CD4-positive, alpha-beta T cell treated with Interleukin-15 for 1 hour (primary cell): ENCODE measurements around the gene KIAA2012.

Source experiments
- DNase-seq: peaks from one replicate; pipeline ENCODE4 v3.0.0-alpha.2; 2020

KIAA2012 gene

DNA sequence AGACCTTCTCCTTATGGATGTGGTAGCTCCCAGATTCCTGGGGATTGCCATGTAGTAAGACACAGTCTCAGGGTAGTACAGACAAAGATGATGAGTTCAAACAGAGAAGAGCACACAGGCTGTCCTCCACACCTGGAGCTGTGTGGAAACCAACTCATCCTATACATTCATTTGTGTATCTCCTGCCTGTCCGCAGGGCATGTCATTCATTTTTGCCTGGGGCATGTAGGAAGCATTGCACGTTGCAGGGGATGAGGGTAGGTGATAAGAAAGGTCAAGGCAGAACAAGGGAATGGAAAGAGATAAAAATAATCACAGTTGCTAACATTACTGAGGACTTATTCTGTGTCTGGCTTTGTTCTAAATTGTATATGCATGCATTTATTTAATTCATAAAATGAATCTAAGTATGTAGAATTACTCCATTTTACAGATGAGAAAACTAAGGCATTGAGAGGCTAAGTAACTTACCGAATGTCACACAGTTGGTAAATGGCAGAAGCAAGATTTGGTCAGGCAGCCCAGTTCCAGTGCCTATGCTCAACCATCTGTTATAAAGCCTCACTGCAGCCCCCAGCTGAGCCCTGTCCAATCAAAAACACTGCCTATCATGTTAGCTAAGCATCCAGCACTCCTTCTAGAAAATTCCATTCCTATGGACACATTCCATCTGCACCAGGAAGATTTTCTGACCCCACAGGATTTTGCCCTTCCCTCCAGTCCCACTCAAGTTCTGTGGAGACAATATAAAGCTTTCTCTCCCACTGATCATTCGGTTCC, 84.3 kb downstream of the KIAA2012 start:
- no peak for DNase-seq

DNA sequence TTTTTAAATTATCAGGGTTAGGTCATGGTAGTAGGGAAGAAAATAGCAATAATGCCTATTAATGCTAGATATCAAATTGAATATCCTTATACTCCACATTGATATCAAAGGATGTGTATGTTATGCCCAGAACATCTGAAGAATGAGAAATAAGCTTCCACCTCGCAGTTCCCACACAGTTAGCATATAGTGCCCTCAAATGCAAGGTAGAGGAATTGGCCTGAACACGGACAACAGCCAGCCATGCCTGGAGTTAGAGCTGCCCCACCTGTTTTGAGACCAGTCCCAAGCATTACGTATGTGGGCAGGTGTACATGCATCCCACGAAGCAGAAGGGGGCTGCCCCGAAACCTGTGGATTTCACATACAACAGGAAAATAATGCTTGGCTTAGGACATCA, 85.7 kb downstream of the KIAA2012 start:
- DNase-seq, result no peak

DNA sequence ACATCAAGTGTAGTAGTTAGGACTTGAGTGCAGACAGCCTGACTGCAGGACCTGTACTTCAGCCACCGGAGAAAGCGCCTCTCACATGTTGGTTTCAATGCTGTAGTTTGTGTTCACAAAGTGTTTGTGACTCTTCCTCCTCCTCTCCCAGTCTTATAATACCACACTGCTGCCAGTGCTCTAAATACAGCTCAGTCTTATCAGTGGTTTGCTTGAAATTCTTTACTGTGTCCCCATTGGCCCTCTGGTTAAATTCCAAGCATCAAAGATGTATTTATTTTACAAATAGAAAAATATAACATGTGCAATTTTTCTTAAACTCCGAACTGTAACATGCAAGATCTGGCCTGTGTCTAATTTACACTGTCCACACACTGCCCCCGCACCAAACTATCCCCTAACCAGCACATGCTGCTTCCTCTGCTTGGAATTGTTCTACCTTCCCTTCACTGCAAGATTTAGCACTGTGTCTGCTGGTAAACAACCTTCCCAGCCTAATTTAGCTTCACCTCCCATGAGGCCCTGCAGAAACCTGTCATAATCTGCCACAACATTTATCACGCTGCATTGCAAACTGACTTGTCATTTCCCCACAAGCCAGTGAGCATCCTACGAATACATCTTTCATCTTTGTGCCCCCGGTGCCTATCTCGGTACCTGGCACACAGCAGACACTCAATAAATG, 88.2 kb downstream of the KIAA2012 start:
- DNase-seq, result no peak

DNA sequence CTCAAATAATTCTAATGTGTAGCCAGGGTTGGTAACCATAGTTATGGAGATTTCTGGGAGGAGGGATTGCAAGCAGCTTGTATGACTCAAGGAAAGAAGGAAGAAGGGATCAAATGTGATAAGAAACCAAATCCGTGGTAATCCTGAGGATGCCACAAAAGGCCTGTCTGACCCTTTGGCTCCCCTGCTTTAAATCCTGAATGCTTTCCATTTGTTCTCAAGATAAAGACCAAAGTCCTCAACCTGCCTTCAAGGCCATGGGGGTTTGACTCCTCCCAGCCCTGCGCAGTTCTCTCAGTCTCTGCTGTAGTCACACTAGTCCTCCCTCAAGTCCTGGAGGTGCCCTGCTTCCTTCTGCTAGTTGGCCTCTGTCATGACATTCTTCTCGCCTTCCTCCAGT, 91.4 kb downstream of the KIAA2012 start:
- no peak for DNase-seq

DNA sequence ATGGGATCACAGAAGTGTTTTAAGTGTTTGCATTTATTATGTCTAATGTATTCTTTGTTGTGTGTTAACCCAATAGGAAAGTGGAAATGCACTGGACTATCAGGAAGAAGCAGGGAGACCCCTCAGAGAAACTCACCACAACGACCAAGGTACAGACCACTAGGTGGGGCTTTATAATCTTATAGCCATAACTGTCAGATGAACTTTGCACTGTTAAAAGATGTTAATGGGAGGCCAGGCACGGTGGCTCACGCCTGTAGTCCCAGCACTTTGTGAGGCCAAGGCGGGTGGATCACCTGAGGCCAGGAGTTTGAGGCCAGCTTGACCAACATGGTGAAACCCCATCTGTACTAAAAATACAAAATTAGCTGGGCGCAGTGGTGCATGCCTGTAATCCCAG, 92.2 kb downstream of the KIAA2012 start:
- no peak for DNase-seq

DNA sequence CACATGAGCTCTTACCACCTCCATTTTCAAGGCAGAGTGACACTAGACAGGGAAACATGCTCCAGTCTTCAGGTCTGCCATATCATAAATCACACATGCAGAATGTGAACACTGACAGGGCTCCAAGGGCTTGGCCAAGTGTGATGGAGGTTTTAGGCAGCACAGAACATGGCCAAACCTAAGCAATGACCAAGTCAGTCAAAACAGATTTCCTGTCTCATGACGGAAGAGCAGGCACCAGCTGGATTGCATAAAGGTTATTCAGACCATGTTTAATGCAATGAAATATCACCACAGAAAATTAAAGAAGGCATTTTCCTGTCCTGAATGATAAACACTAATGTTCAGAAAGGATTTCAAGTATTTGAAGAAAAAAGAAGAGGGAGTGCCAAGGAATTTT, 92.9 kb downstream of the KIAA2012 start:
- no peak for DNase-seq

DNA sequence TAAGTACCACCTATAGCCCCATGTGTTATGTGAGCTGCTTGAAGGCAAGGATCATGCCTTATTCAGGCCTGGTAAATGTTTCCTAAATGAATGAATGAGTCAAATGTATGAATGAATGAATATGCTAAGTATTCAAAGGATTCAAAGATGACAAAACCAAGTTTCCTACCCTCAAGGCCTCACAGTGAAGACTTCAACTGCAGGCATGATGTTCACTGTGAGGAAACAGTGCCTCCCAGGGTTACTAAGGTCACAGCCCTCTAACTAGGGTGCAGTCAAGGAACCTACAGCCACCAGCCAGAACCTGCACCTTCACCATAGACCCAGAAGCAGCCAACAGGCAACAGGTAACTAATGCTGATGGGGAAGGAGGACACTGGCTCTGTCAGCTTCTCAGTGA, 96.1 kb downstream of the KIAA2012 start:
- no peak for DNase-seq

DNA sequence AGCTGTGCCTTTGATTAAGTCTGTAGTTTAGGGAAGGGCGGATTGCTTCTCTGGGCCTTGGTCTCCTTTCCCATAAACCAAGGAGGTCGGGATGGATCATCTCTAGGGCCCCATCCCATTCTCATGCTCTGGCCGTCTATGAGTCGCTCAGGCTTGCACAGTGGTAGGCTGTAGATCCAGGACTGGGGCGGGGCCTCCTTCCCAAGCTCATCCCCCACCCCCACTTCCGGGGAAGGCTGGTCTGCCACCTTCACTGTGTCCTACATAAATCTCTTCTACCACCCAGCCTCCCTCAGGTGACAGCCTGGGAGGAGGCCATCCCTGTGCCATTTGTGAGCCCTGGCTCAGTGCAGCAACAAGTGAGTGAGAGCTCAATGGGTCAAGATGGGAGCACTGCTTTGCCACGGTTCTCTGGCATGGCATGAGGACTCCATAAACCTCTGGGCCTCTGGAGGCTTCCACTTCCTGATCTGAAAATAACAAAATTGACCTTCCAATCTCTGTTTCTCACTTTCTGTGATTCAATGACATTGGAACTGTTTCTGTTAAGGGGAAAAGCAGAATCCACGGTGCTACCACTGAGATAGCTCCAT, 96.9 kb downstream of the KIAA2012 start:
- no peak for DNase-seq

DNA sequence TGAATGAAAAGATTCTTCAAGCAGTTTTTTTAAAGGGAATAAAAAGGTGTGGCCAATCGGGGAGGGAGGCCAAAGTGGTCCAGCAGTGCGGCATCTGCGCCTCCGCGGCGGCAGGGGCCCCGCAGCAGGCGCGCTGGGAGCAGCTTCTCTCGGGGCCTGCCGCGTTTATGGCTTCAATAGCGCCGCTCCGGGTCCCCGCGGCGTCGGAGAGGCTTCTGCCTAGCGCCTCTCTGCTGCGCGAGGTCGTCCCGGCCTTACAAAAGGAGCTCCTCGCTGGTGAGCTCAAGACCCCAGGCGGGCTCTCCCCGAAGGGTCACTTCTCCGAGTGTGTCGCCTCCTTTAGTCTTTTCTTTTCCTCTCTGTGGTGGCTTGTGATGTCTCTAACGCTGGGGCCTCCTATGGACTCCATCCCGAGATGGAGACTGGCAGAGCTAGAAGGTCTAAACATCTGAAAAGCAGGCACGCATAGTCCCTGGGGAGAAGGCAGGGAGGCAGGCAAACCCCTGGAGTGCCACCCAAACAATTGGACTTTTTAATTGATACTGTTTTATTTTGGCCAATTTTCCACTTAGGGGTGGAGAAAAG, 98.3 kb downstream of the KIAA2012 start:
- DNase-seq, result no peak

DNA sequence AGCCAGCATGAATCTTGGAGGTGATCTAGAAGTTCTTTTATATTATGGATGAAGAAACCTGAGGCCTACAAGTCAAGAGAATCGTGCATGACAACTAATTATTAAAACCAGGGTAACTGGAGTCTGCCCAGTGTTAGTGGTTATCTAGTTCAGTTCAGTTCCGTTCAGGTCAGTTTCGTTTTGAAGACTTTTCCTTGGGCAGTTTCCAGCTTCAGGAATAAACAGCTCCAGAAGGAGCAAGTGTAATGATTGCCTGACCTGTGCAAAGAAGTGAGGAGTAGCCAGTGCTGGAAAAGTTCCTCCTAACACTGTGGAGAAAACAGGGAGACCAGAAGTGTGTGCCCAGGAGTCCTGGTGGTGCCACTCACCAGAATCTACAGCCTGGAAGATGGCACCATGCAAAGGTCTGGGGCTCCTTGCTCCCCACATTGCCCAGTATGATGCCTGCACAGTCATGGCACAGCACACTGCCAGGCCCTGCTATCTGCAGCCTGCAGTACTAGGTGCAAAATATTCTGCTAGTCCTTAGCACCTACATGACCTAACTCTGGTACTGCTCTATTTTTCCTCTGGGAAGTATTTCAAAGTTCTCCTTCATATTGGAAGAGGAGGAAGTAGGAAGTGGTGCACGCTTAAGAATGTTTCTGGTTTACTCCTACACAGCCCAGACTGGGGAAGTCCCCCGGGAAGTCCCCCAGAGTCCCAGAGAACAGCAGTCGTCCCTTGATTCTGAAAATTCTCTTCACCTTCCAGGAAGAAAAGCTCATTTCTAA, 99.6 kb downstream of the KIAA2012 start:
- DNase-seq, result no peak

DNA sequence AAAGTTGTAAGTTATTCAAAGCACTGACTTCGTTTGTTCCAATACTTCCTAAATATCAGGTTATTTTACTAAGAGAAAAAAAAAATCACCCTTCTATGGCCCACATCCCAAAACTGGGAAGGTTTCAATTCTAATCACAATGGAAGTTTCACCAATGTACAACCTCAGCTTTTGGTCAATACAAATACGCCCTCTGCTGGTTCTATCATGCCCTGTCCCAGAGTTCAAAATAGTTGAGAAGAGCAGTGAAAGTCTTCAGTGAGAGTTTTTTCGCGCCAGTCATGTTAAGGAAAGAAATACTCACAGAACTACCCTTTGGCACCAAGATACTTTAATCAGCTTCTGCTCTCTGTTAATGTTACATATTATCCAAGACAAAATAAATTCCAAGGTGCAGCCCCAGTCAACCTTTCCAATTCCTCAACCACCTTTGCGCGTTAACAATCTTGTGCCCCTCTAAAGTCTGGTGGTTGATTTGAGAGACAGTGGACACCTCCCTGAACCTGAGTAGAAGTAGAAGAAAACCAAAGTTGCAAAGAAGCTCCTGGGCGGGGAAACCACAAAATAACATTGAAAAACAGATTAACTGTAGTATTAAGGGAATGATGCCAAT, 105.4 kb downstream of the KIAA2012 start:
- DNase-seq, result peak; percentile 31

DNA sequence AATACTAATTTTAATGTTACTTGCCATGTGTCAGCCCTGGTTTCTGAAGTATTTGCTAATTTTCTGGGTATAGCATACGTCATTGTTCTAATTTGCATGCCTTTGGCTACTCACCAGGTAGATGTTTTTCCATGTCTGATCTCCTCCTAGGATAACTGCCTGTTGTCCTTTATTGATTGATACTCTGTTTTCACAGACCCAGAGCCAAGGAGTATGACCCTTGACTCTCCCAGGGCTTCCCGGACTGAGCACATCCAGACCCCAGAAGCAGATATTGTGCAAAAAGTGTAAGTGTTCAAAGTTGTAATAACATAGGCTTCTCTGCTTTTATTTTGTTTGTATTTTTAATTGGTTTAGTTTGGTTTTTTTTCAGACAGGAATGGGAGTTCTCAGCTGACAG, 111.5 kb downstream of the KIAA2012 start:
- DNase-seq, result no peak

DNA sequence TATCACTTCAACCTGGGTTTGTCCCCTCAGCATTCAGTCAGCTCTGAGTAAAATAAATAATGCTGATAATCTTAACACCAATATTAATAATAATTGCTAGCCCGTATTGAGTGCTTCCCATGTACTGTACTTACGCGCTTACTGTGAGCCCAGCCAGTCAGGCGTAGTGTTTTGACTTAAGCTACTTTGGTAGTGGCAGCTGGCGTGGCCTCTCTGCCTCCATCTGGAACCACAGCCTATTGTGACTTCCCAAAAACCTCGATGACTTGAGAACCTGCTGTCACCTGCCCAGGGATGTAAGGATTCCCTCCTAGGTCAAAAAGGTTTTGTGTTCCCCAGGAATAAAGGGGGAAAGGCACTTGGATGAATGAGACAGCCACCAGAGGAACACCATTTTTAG, 112.1 kb downstream of the KIAA2012 start:
- DNase-seq, result no peak

DNA sequence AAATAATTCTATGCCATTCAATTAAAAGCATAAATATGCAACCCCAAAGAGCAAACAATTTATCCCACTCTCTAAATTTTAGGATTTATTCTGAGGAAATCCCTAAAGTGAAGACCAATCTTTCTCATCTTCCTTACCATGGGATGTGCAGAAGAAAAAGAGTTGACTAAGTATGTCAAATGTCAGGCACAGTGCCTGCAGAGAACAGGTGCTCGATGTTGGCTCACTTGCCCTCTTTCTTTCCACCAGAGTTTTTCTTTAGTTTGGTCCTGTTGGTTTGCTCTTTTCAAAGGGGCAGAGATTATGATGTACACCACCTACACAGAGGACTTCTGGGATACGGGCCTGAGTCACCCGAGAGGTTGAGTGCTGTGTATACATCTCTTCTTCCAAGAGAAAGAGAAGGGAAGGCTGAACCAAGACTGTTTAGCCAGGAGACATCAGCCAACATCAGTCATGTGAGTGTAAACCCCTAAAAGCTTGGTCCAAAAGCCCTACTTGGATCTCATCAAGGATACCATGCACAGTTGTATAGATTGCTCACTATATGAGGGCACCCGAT, 113.7 kb downstream of the KIAA2012 start:
- DNase-seq, result no peak

DNA sequence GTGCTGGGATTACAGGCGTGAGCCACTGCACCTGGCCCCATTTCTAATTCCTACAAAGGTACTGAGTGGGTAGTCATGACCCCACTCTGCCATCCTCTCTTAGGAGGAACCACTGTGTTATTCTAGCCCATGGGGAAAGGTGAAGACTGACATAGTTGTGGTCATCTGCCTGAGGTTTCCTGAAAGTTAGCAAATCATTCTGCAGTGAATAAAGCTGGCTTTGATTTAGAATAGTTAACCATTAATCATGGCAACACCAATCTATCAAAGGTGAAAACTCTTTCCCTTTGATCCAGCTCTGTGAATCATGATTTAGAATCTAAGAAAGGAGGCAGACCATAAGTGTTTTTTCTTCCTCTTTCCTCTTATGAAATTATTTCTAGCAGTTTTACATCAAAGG, 114.5 kb downstream of the KIAA2012 start:
- DNase-seq, result no peak

DNA sequence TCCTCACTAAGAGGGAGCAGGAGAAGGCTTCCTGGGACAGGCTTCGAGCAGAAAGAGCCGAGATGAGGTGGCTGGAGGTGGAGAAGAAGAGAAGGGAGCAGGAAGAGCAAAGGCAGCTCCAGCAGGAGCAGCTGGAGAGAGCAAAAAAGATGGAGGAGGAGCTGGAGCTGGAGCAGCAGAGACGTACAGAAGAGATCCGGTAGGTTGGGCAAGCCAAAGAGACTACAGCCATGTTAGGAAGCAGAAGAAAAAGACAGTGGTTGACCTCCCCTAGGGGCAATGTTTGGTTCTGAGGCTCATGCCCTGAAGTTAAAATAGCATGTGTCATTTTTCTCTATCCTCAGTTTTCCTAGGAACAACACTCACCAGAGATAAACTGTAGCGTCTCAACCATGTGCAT, 120.2 kb downstream of the KIAA2012 start:
- no peak for DNase-seq

DNA sequence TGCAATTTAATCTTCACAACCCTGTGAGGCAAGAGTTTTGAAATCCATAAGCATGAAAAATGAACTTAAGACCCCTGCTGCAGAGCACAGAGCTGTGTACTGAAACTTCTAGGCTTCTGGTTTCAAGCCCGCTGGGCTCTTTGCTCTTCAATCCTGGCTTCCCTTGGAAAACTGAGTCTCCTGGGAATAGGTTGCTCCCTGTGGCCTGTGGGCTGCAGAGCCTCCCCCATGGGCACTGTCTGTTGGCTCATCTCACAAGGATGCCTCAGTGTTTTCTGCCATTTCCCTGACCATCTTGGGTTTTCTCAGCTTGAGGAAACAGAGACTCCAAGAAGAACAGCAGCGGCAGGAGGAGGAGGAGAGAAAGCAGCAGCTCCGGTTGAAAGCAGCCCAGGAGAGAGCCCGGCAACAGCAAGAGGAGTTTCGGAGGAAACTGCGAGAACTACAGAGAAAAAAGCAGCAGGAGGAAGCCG, 120.9 kb downstream of the KIAA2012 start:
- no peak for DNase-seq

DNA sequence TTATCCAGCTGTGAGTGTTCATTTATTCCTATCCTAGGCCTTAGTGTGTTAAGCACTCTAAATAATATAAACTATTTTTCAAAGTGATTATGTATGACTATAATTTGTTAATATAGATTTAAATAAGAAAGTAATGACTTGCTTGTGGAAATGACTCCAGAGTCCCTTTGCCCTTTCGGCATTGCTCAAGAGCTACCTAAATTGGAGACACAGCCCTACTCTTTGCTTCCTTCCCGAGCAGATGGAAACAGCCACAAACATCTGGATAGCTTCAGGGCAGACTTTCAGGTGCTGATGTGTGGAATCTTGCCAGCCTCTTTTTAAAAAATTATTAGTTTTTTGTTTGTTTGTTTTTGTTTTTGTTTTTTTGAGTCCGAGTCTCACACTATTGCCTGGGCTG, 121.4 kb downstream of the KIAA2012 start:
- DNase-seq, result no peak

DNA sequence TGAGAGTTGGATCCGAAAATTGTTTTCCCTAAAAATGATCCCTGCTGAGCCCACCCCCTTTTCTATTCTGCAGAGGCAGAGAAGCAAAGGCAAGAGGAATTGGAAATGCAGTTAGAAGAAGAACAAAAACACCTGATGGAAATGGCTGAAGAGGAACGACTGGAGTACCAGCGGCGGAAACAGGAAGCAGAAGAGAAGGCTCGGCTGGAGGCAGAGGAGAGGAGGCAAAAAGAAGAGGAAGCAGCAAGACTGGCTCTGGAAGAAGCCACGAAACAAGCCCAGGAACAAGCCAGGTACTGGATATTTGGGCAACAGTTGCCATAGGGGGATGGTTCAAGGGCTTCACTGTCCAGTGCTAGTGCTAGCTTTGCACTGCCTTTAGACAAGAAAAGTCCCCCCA, 123.7 kb downstream of the KIAA2012 start:
- DNase-seq, result no peak

DNA sequence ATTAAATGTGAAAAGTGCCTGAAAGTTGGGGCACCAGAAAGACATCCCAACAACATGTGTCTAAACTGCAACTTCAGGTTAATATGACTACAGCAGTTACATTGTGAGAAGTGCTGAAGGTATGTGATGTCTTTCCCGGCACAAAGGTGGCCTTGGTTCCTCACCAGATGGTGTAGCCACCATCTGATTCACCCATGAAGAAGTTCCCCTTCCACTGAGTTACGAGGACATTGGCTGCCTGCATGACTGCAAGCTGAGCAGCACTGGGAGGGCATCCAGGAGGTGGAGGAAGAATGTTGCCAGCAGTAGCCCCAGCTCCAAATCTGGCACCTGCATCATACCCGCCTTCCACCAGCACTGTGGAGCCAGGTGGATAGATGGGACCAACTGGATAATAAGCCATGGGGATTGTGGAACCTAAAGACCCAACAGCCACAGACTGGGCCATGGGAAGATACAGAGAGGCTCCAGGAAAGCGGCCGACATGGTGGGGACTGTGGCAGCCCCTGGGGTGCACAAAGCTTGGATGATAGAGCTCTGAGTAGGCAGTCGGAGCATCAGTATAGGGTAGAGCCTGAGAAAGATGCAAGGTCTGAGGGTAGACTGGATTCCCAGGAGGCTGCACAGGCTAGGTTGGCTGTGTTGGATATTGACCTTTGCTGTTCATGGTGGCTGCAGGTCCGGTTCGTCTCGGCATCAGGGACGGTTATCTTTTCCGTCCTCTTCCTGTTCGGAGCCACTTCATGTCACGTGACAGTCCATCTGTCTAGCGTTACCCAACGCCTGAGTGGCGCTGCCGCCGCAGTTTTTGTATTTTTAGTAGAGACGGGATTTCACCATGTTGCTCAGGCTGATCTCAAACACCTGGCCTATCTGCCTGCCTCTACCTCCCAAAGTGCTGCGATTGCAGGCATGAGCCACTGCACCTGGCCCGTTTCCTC, 128.4 kb downstream of the KIAA2012 start:
- DNase-seq, result no peak

DNA sequence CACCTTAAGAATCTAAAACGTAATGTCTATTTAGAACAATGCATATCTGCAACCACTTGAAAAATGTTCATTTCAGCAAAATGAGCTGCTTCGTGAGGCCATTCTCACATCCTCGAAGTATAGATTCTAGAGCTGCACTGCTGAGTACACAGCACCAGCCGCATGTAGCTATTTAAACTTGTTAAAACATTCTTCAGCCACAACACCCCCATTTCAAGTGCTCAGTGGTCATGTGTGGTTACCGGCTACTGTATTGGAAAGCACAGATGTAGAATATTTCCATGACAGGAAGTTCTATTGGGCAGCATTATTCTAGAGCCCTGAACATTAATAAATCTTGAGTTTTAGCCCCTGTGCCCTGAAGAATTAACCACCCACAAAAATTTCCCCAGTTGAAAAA, 130.3 kb downstream of the KIAA2012 start:
- DNase-seq, result no peak
